SK-MEL-5 (cell line): Measurements from ENCODE around the gene EDN2. TPM values are rescaled to one million over a fixed set of nuclear protein-coding genes. Genes with fewer than 3 reads are reported as not detected.
A peak's percentile ranks its signal among the peaks of the same experiment; 100 is the strongest.

ENCODE experiments used
- DNase-seq: peaks from one replicate; pipeline ENCODE4 v3.0.0-alpha.2; 2016; ENCODE audit warnings: low read depth, low spot score
- in situ Hi-C: cut with HindIII; loops from 2 replicates; pipeline ENCODE4 v1.10.0; 2016; ENCODE audit warnings: low sequenced_read_pairs, high pct_unique_total_duplicates, low pct_unique_long_range_greater_than_20kb
- small RNA-seq, 2 experiments: library from RNA; depleted of rRNA; stranded (forward); fragments of <200 nt; gene quantifications; one replicate each; pipeline ENCODE3, GENCODE V24; 2014
- total RNA-seq: library from RNA; depleted of rRNA; stranded (reverse); fragments of >200 nt; shearing (Covaris generic); gene quantifications from 2 replicates; pipeline ENCODE4 v1.2.3, GENCODE V29; 2014; rRNA removed

The EDN2 gene
- total RNA-seq, 1 experiment from 2014 or later = not detected

GRCh38 chr1:41438711-41439110 is 45.8 kb downstream of the EDN2 start:
- in situ Hi-C loops = no loop called here
- DNase-seq = no peak

GRCh38 chr1:41437011-41437355 is 47.5 kb downstream of the EDN2 start:
- in situ Hi-C loops = no loop called here
- DNase-seq = no peak

GRCh38 chr1:41436281-41437010 is 48.0 kb downstream of the EDN2 start:
- peak; percentile 41 for DNase-seq

GRCh38 chr1:41435570-41436178 is 48.8 kb downstream of the EDN2 start:
- in situ Hi-C loops = no loop called here
- no peak for DNase-seq

More at GRCh38 chr1:41436281-41437010, 48.0 kb downstream of the EDN2 start:
- in situ Hi-C loops = no loop called here

- in situ Hi-C loops = no loop called here
- no peak for DNase-seq
These were observed 49.6 kb downstream of the EDN2 start for GRCh38 chr1:41434748-41435449.

GRCh38 chr1:41434306-41434705 is 50.2 kb downstream of the EDN2 start:
- in situ Hi-C loops = no loop called here
- DNase-seq = no peak

GRCh38 chr1:41433501-41433900 is 51.0 kb downstream of the EDN2 start:
- in situ Hi-C loops = no loop called here
- no peak for DNase-seq

- DNase-seq = peak; percentile 83
- in situ Hi-C loops = no loop called here
These were observed 51.8 kb downstream of the EDN2 start for GRCh38 chr1:41432481-41433280.

GRCh38 chr1:41431490-41432350 is 52.8 kb downstream of the EDN2 start:
- DNase-seq = no peak
- in situ Hi-C loops = no loop called here

- DNase-seq = no peak
- in situ Hi-C loops = no loop called here
These were observed 53.9 kb downstream of the EDN2 start for GRCh38 chr1:41430582-41430981.

GRCh38 chr1:41430069-41430468 is 54.4 kb downstream of the EDN2 start:
- in situ Hi-C loops = no loop called here
- no peak for DNase-seq

GRCh38 chr1:41429641-41430035 is 54.8 kb downstream of the EDN2 start:
- in situ Hi-C loops = no loop called here
- no peak for DNase-seq

Small RNA genes within 50 kb of the gene (small RNA-seq; reads per million reads assigned to genes)
- 0 to 0.19 reads per million in 2 experiments for gene RNA5SP45

Other genes starting within 250 kb of the EDN2 start
- gene SCMH1, start 242.4 kb downstream of the EDN2 start, total RNA-seq = 16.8 and 17.0 TPM in 2 replicates
- 0.18 and 0.24 TPM in 2 replicates for gene FOXO6, start 123.2 kb downstream of the EDN2 start, total RNA-seq